Measurements from ENCODE around the gene RYR2.

The RYR2 gene

GRCh38 chr1:237507005-237507404 lies 465.0 kb downstream of the RYR2 start:
- TF ChIP-seq TSHZ2 (CRISPR knock-in tag; IDR thresholded peaks at IDR 0.05) (no peak), BACH2 (CRISPR knock-in tag; IDR thresholded peaks at IDR 0.05; ENCODE audit: borderline replicate concordance) (no peak), ZNF8 (CRISPR knock-in tag; IDR thresholded peaks at IDR 0.05) (no peak)
- no peak for ATAC-seq

- ATAC-seq = no peak
- no peak for TF ChIP-seq ISL1 (CRISPR knock-in tag; IDR thresholded peaks at IDR 0.05)
- TF ChIP-seq TOX (CRISPR knock-in tag; IDR thresholded peaks at IDR 0.05; ENCODE audit: borderline replicate concordance) = no peak
- TF ChIP-seq SNAI2 (CRISPR knock-in tag; IDR thresholded peaks at IDR 0.05) = no peak
- no peak for TF ChIP-seq CSDC2 (CRISPR knock-in tag; IDR thresholded peaks at IDR 0.05)
- TF ChIP-seq ZFP30 (CRISPR knock-in tag; IDR thresholded peaks at IDR 0.05) = no peak
- TF ChIP-seq OSR1 (CRISPR knock-in tag; IDR thresholded peaks at IDR 0.05) = no peak
- TF ChIP-seq ZNF8 (CRISPR knock-in tag; IDR thresholded peaks at IDR 0.05) = no peak
- TF ChIP-seq TCF4 (CRISPR knock-in tag; IDR thresholded peaks at IDR 0.05; ENCODE audit: borderline replicate concordance) = no peak
- no peak for TF ChIP-seq ZNF70 (CRISPR knock-in tag; IDR thresholded peaks at IDR 0.05)
- TF ChIP-seq PPARA (CRISPR knock-in tag; IDR thresholded peaks at IDR 0.05; ENCODE audit: borderline replicate concordance) = no peak
- TF ChIP-seq PATZ1 (CRISPR knock-in tag; IDR thresholded peaks at IDR 0.05; ENCODE audit: borderline replicate concordance) = no peak
- no peak for TF ChIP-seq RARB (CRISPR knock-in tag; IDR thresholded peaks at IDR 0.05)
- TF ChIP-seq ARNTL (CRISPR knock-in tag; IDR thresholded peaks at IDR 0.05; ENCODE audit: borderline replicate concordance, low read depth) = no peak
- no peak for TF ChIP-seq ZNF565 (CRISPR knock-in tag; conservative IDR thresholded peaks at IDR 0.05; ENCODE audit: low read depth)
- no peak for TF ChIP-seq GLIS3 (CRISPR knock-in tag; IDR thresholded peaks at IDR 0.05)
- TF ChIP-seq CSRNP3 (CRISPR knock-in tag; IDR thresholded peaks at IDR 0.05) = no peak
These were observed 467.8 kb downstream of the RYR2 start for GRCh38 chr1:237509748-237510147.

GRCh38 chr1:237525102-237525501 lies 483.1 kb downstream of the RYR2 start:
- no peak for ATAC-seq
- TF ChIP-seq CREB5 (CRISPR knock-in tag; IDR thresholded peaks at IDR 0.05; ENCODE audit: low read depth) (no peak), ZFP3 (CRISPR knock-in tag; IDR thresholded peaks at IDR 0.05) (no peak), ZNF70 (CRISPR knock-in tag; IDR thresholded peaks at IDR 0.05) (no peak), ISL1 (CRISPR knock-in tag; IDR thresholded peaks at IDR 0.05) (no peak), POU6F1 (CRISPR knock-in tag; IDR thresholded peaks at IDR 0.05; ENCODE audit: borderline replicate concordance, low read depth) (no peak), ESRRG (CRISPR knock-in tag; IDR thresholded peaks at IDR 0.05) (no peak), ARNTL (CRISPR knock-in tag; IDR thresholded peaks at IDR 0.05; ENCODE audit: borderline replicate concordance, low read depth) (no peak), CSRNP3 (CRISPR knock-in tag; IDR thresholded peaks at IDR 0.05) (no peak), GLIS3 (CRISPR knock-in tag; IDR thresholded peaks at IDR 0.05) (no peak), CSDC2 (CRISPR knock-in tag; IDR thresholded peaks at IDR 0.05) (no peak), SNAI2 (CRISPR knock-in tag; IDR thresholded peaks at IDR 0.05) (no peak), PPARA (CRISPR knock-in tag; IDR thresholded peaks at IDR 0.05; ENCODE audit: borderline replicate concordance) (no peak), OSR1 (CRISPR knock-in tag; IDR thresholded peaks at IDR 0.05) (no peak), ZFP30 (CRISPR knock-in tag; IDR thresholded peaks at IDR 0.05) (no peak), ZNF8 (CRISPR knock-in tag; IDR thresholded peaks at IDR 0.05) (no peak)
